Liver (tissue), 9 donors: ENCODE results near the gene SOST. TPM values are rescaled to one million over a fixed set of nuclear protein-coding genes. Genes with fewer than 3 reads are reported as not detected.

Experiments used
- DNase-seq: peaks from one replicate; pipeline ENCODE4 v3.0.0-alpha.2; 2017; ENCODE audit warnings: low spot score
- H3K27ac ChIP-seq, 2 donors: one replicate each; pipeline ENCODE4 v1.7.0; 2013; ENCODE audit warnings: inconsistent platforms in 2 of 2, low read length in 2 of 2, control low read depth in 1 of 2, low read depth in 1 of 2, mild to moderate bottlenecking in 1 of 2
- H3K27me3 ChIP-seq, 4 donors: one replicate each; pipeline versions ENCODE4 v1.6.1 to v1.7.0; 2013; ENCODE audit warnings: low read length in 3 of 4, inconsistent platforms in 1 of 4, mild to moderate bottlenecking in 1 of 4, moderate library complexity in 1 of 4; ENCODE audit not compliant: control insufficient read depth in 4 of 4, insufficient read depth in 4 of 4
- H3K36me3 ChIP-seq, 4 donors: one replicate each; pipeline versions ENCODE4 v1.6.1 to v1.7.0; 2013; ENCODE audit warnings: low read length in 3 of 4, mild to moderate bottlenecking in 3 of 4, low read depth in 1 of 4, moderate library complexity in 1 of 4; ENCODE audit not compliant: control insufficient read depth in 4 of 4, insufficient read depth in 3 of 4
- H3K4me1 ChIP-seq, 4 donors: one replicate each; pipeline versions ENCODE4 v1.6.1 to v1.7.0; 2013; ENCODE audit warnings: low read length in 3 of 4, mild to moderate bottlenecking in 3 of 4, moderate library complexity in 1 of 4; ENCODE audit not compliant: control insufficient read depth in 4 of 4, insufficient read depth in 4 of 4
- H3K4me3 ChIP-seq, 3 donors: one replicate each; pipeline versions ENCODE4 v1.6.1 to v1.7.0; 2013; ENCODE audit warnings: low read length in 3 of 3, control low read depth in 1 of 3, low read depth in 1 of 3, mild to moderate bottlenecking in 1 of 3
- H3K9ac ChIP-seq, 2 donors: one replicate each; pipeline ENCODE4 v1.7.0; 2013; ENCODE audit warnings: low read length in 2 of 2, mild to moderate bottlenecking in 2 of 2, moderate library complexity in 2 of 2, control low read depth in 1 of 2, low read depth in 1 of 2
- H3K9me3 ChIP-seq, 4 donors: one replicate each; pipeline versions ENCODE4 v1.6.1 to v1.7.0; 2013; ENCODE audit warnings: low read length in 3 of 4; ENCODE audit not compliant: control insufficient read depth in 4 of 4
- EGR1 ChIP-seq, 2 donors: IDR thresholded peaks; 2 replicates each; pipeline ENCODE4 v1.6.1; 2016 to 2018; ENCODE audit warnings: antibody characterized with exemption in 2 of 2, low read depth in 2 of 2
- FOXA1 ChIP-seq: IDR thresholded peaks from 2 replicates; pipeline ENCODE4 v1.6.1; 2016; ENCODE audit warnings: antibody characterized with exemption
- FOXA2 ChIP-seq: IDR thresholded peaks from 2 replicates; pipeline ENCODE4 v1.6.1; 2016; ENCODE audit warnings: antibody characterized with exemption
- HNF4A ChIP-seq, 2 donors: conservative IDR thresholded peaks; 2 replicates each; pipeline ENCODE4 v1.6.1; 2016; ENCODE audit warnings: antibody characterized with exemption in 2 of 2, mild to moderate bottlenecking in 2 of 2
- HNF4G ChIP-seq: IDR thresholded peaks from 2 replicates; pipeline ENCODE4 v1.6.1; 2016; ENCODE audit warnings: antibody characterized with exemption
- MAX ChIP-seq: IDR thresholded peaks from 2 replicates; pipeline ENCODE4 v1.6.1; 2016; ENCODE audit warnings: antibody characterized with exemption
- RAD21 ChIP-seq, 2 donors: IDR thresholded peaks; 2 replicates each; pipeline ENCODE4 v1.6.1; 2016; ENCODE audit warnings: antibody characterized with exemption in 2 of 2, mild to moderate bottlenecking in 2 of 2
- RXRA ChIP-seq, 2 donors: IDR thresholded peaks; 2 replicates each; pipeline ENCODE4 v1.6.1; 2017 to 2018; ENCODE audit warnings: antibody characterized with exemption in 2 of 2, mild to moderate bottlenecking in 1 of 2
- SP1 ChIP-seq: IDR thresholded peaks from 2 replicates; pipeline ENCODE4 v1.6.1; 2018; ENCODE audit warnings: antibody characterized with exemption, mild to moderate bottlenecking
- TAF1 ChIP-seq: conservative IDR thresholded peaks from 2 replicates; pipeline ENCODE4 v1.6.1; 2016; ENCODE audit warnings: antibody characterized with exemption, mild to moderate bottlenecking
- WGBS: extraction: QIAGEN DNeasy Blood & Tissue Kit; methylation state at CpG from one replicate; pipeline ENCODE4 v1.1.7; 2013; 5-methylcytosine and 5-hydroxymethylcytosine counted together
- polyA plus RNA-seq, 2 donors: library from polyadenylated mRNA; stranded (reverse) in 1 of 2; unstranded in 1 of 2; fragments of 200-250 nt in 1 of 2; fragments of >200 nt in 1 of 2; fragmentation: Nextera tagmentation in 1 of 2; extraction: Ambion mirVana in 1 of 2; gene quantifications; one replicate each; pipeline versions ENCODE4 v1.2.1 to v1.2.3, GENCODE V29; 2013 to 2015
- total RNA-seq, 2 donors: library from RNA; depleted of rRNA; stranded (reverse); fragments of >200 nt; gene quantifications; one replicate each; pipeline ENCODE4 v1.2.3, GENCODE V29; 2014
- TF ChIP-seq, protein P1 (sequence below): IDR thresholded peaks from 2 replicates; pipeline ENCODE4 v1.6.1; 2016; ENCODE audit warnings: antibody characterized with exemption, mild to moderate bottlenecking
- TF ChIP-seq, protein P2 (sequence below): IDR thresholded peaks from 2 replicates; pipeline ENCODE4 v1.6.1; 2016; ENCODE audit warnings: antibody characterized with exemption
- TF ChIP-seq, protein P3 (sequence below): IDR thresholded peaks from 2 replicates; pipeline ENCODE4 v1.6.1; 2016; ENCODE audit warnings: antibody characterized with exemption
- donor health status: healthy.
- donor health status: healthy.
- donor health status: healthy.
- donor health status: healthy.
- donor health status: healthy.

SOST gene
- total and polyA plus RNA-seq, 4 donors: not detected

GRCh38 chr17:43728081-43728480 is 30.5 kb downstream of the SOST start:
- no peak for DNase-seq
- no peak for TF ChIP-seq RAD21 (IDR thresholded peaks at IDR 0.05)
- no peak for TF ChIP-seq RXRA (IDR thresholded peaks at IDR 0.05)
- no peak for TF ChIP-seq SP1
- TF ChIP-seq, protein P1, sequence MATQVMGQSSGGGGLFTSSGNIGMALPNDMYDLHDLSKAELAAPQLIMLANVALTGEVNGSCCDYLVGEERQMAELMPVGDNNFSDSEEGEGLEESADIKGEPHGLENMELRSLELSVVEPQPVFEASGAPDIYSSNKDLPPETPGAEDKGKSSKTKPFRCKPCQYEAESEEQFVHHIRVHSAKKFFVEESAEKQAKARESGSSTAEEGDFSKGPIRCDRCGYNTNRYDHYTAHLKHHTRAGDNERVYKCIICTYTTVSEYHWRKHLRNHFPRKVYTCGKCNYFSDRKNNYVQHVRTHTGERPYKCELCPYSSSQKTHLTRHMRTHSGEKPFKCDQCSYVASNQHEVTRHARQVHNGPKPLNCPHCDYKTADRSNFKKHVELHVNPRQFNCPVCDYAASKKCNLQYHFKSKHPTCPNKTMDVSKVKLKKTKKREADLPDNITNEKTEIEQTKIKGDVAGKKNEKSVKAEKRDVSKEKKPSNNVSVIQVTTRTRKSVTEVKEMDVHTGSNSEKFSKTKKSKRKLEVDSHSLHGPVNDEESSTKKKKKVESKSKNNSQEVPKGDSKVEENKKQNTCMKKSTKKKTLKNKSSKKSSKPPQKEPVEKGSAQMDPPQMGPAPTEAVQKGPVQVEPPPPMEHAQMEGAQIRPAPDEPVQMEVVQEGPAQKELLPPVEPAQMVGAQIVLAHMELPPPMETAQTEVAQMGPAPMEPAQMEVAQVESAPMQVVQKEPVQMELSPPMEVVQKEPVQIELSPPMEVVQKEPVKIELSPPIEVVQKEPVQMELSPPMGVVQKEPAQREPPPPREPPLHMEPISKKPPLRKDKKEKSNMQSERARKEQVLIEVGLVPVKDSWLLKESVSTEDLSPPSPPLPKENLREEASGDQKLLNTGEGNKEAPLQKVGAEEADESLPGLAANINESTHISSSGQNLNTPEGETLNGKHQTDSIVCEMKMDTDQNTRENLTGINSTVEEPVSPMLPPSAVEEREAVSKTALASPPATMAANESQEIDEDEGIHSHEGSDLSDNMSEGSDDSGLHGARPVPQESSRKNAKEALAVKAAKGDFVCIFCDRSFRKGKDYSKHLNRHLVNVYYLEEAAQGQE: no peak
- TF ChIP-seq MAX: no peak
- TF ChIP-seq, protein P2, sequence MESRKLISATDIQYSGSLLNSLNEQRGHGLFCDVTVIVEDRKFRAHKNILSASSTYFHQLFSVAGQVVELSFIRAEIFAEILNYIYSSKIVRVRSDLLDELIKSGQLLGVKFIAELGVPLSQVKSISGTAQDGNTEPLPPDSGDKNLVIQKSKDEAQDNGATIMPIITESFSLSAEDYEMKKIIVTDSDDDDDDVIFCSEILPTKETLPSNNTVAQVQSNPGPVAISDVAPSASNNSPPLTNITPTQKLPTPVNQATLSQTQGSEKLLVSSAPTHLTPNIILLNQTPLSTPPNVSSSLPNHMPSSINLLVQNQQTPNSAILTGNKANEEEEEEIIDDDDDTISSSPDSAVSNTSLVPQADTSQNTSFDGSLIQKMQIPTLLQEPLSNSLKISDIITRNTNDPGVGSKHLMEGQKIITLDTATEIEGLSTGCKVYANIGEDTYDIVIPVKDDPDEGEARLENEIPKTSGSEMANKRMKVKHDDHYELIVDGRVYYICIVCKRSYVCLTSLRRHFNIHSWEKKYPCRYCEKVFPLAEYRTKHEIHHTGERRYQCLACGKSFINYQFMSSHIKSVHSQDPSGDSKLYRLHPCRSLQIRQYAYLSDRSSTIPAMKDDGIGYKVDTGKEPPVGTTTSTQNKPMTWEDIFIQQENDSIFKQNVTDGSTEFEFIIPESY: no peak
- no peak for TF ChIP-seq TAF1
- TF ChIP-seq FOXA1: no peak
- TF ChIP-seq, protein P3, sequence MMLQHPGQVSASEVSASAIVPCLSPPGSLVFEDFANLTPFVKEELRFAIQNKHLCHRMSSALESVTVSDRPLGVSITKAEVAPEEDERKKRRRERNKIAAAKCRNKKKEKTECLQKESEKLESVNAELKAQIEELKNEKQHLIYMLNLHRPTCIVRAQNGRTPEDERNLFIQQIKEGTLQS: no peak
- TF ChIP-seq HNF4A (conservative IDR thresholded peaks at IDR 0.05): no peak
- Histone ChIP-seq H3K27me3 (no peaks in the 10 kb centered on the region), H3K9ac (no peak overlapping the region), H3K27ac (no peak overlapping the region), H3K4me3 (no peak overlapping the region), H3K9me3 (no peaks in the 10 kb centered on the region), H3K4me1 (no peaks in the 10 kb centered on the region), H3K36me3 (no peaks in the 10 kb centered on the region)
- WGBS: 85% methylated on average over 8 of the region's 8 CpGs

GRCh38 chr17:43723697-43724359 is 34.8 kb downstream of the SOST start:
- H3K36me3 ChIP-seq: no peaks in the 10 kb centered on the region
- TF ChIP-seq FOXA2 (no peak), HNF4G (no peak), EGR1 (IDR thresholded peaks at IDR 0.05; ENCODE audit: low read depth in 2 of 2) (no peak), RAD21 (IDR thresholded peaks at IDR 0.05) (no peak), RXRA (IDR thresholded peaks at IDR 0.05) (no peak)
- no peaks in the 10 kb centered on the region for H3K27me3 ChIP-seq
- H3K9me3 ChIP-seq: no peaks in the 10 kb centered on the region
- H3K9ac ChIP-seq: no peak overlapping the region
- no peak overlapping the region for H3K27ac ChIP-seq
- no peak for DNase-seq
- 79% methylated on average over 6 of the region's 6 CpGs for WGBS
- no peak overlapping the region for H3K4me3 ChIP-seq
- peaks cover 0 to 8% (median 4%) of the 10 kb centered on the region in 4 donors for H3K4me1 ChIP-seq
